HepG2 (cell line): ENCODE measurements around the gene PDILT. TPM values are rescaled to one million over a fixed set of nuclear protein-coding genes. Genes with fewer than 3 reads are reported as not detected.

Experiments used
- ATF7-NPFF ChIP-seq: sonication (generic); formaldehyde crosslinking; IDR thresholded peaks from 2 replicates; pipeline ENCODE4 v1.8.1; 2023; ENCODE audit warnings: mild to moderate bottlenecking, low read depth, missing genetic modification reagents, moderate library complexity
- EZH2 ChIP-seq: conservative IDR thresholded peaks from 2 replicates; pipeline ENCODE4 v1.6.1; 2012; ENCODE audit warnings: mild to moderate bottlenecking, low read depth, low read length, moderate library complexity
- FOXA3 ChIP-seq: IDR thresholded peaks from 2 replicates; pipeline ENCODE4 v1.6.1; 2016; ENCODE audit warnings: missing genetic modification reagents, missing compliant biosample characterization
- FOXJ3 ChIP-seq: sonication (generic); formaldehyde crosslinking; IDR thresholded peaks from 2 replicates; pipeline ENCODE4 v1.4.0; 2020; ENCODE audit warnings: missing genetic modification reagents, mild to moderate bottlenecking, borderline replicate concordance
- KDM3A ChIP-seq: IDR thresholded peaks from 2 replicates; pipeline ENCODE4 v1.6.1; 2018; ENCODE audit warnings: low read depth, missing compliant biosample characterization
- MTA3 ChIP-seq: sonication (generic); formaldehyde crosslinking; IDR thresholded peaks from 2 replicates; pipeline ENCODE4 v1.4.0; 2020; ENCODE audit warnings: missing genetic modification reagents
- PHF21A ChIP-seq: sonication (generic); formaldehyde crosslinking; IDR thresholded peaks from 2 replicates; pipeline ENCODE4 v1.5.0; 2020; ENCODE audit warnings: mild to moderate bottlenecking, missing genetic modification reagents
- RBAK ChIP-seq: sonication (generic); formaldehyde crosslinking; IDR thresholded peaks from 2 replicates; pipeline ENCODE4 v1.5.1; 2020; ENCODE audit warnings: mild to moderate bottlenecking, missing genetic modification reagents
- SALL2 ChIP-seq: sonication (generic); formaldehyde crosslinking; IDR thresholded peaks from 2 replicates; pipeline ENCODE4 v1.8.1; 2023; ENCODE audit warnings: mild to moderate bottlenecking, missing genetic modification reagents, inconsistent platforms
- ZKSCAN8 ChIP-seq: IDR thresholded peaks from 2 replicates; pipeline ENCODE4 v1.6.1; 2016; ENCODE audit warnings: borderline replicate concordance, missing genetic modification reagents, missing compliant biosample characterization
- ZNF263 ChIP-seq: sonication (generic); formaldehyde crosslinking; IDR thresholded peaks from 2 replicates; pipeline ENCODE4 v1.4.0; 2020; ENCODE audit warnings: missing genetic modification reagents
- ZNF484 ChIP-seq: sonication (generic); formaldehyde crosslinking; IDR thresholded peaks from 2 replicates; pipeline ENCODE4 v1.5.1; 2020; ENCODE audit warnings: mild to moderate bottlenecking, low read depth, missing genetic modification reagents, borderline replicate concordance
- ZNF546 ChIP-seq: sonication (generic); formaldehyde crosslinking; conservative IDR thresholded peaks from 2 replicates; pipeline ENCODE4 v1.8.1; 2023; ENCODE audit warnings: mild to moderate bottlenecking, missing genetic modification reagents
- ZNF660 ChIP-seq: sonication (generic); formaldehyde crosslinking; IDR thresholded peaks from 2 replicates; pipeline ENCODE4 v1.5.1; 2020; ENCODE audit warnings: mild to moderate bottlenecking, low read depth, missing genetic modification reagents, borderline replicate concordance
- ZNF841 ChIP-seq: sonication (generic); formaldehyde crosslinking; IDR thresholded peaks from 2 replicates; pipeline ENCODE4 v1.8.1; 2023; ENCODE audit warnings: missing genetic modification reagents, borderline replicate concordance
- ZSCAN12 ChIP-seq: sonication (generic); formaldehyde crosslinking; IDR thresholded peaks from 2 replicates; pipeline ENCODE4 v1.9.0; 2021; ENCODE audit warnings: mild to moderate bottlenecking, missing genetic modification reagents
- polyA plus RNA-seq, 8 experiments: library from polyadenylated mRNA; depleted of rRNA in 3 of 8; stranded (reverse) in 7 of 8; unstranded in 1 of 8; fragments of >200 nt; fragmentation: Illumina TruSeq in 4 of 8; extraction: Trizol in 4 of 8; gene quantifications; 2 replicates each; pipeline versions ENCODE4 v1.2.1 to v1.2.3, GENCODE V29; 2011 to 2016; ENCODE audit warnings: low read depth in 4 of 8, missing spikeins in 1 of 8, mixed read lengths in 1 of 8; ENCODE audit not compliant: insufficient read depth in 1 of 8
- total RNA-seq, 5 experiments: library from RNA; depleted of rRNA; stranded (reverse); fragments of >200 nt; fragmentation: Illumina TruSeq; extraction: Trizol; gene quantifications; 2 replicates each; pipeline ENCODE4 v1.2.3, GENCODE V29; 2016; ENCODE audit warnings: low read depth in 1 of 5
- TF ChIP-seq, protein P1 (sequence below): IDR thresholded peaks from 2 replicates; pipeline ENCODE4 v1.6.1; 2018; ENCODE audit warnings: missing genetic modification reagents
- TF ChIP-seq, protein P2 (sequence below): sonication (generic); formaldehyde crosslinking; IDR thresholded peaks from 2 replicates; pipeline ENCODE4 v1.4.0; 2020; ENCODE audit warnings: missing genetic modification reagents
- TF ChIP-seq, protein P3 (sequence below): sonication (generic); formaldehyde crosslinking; IDR thresholded peaks from 2 replicates; pipeline ENCODE4 v1.5.0; 2020; ENCODE audit warnings: mild to moderate bottlenecking, missing genetic modification reagents
- TF ChIP-seq, protein P4 (sequence below): sonication (generic); formaldehyde crosslinking; IDR thresholded peaks from 2 replicates; pipeline ENCODE4 v1.4.0; 2020; ENCODE audit warnings: missing genetic modification reagents
- TF ChIP-seq, protein P5 (sequence below): sonication (generic); formaldehyde crosslinking; conservative IDR thresholded peaks from 2 replicates; pipeline ENCODE4 v1.4.0; 2020; ENCODE audit warnings: missing genetic modification reagents
- TF ChIP-seq, protein P6 (sequence below): IDR thresholded peaks from 2 replicates; pipeline ENCODE4 v1.6.1; 2016; ENCODE audit warnings: missing genetic modification reagents, missing compliant biosample characterization
- TF ChIP-seq, protein P7 (sequence below): IDR thresholded peaks from 2 replicates; pipeline ENCODE4 v1.6.1; 2016; ENCODE audit warnings: mild to moderate bottlenecking, missing biosample characterization, missing genetic modification reagents

The PDILT gene
- total and polyA plus RNA-seq, 2 of the 13 experiments (the other 11 are each of a cell fraction or from before 2014, with no cell fraction given), result not detected

DNA sequence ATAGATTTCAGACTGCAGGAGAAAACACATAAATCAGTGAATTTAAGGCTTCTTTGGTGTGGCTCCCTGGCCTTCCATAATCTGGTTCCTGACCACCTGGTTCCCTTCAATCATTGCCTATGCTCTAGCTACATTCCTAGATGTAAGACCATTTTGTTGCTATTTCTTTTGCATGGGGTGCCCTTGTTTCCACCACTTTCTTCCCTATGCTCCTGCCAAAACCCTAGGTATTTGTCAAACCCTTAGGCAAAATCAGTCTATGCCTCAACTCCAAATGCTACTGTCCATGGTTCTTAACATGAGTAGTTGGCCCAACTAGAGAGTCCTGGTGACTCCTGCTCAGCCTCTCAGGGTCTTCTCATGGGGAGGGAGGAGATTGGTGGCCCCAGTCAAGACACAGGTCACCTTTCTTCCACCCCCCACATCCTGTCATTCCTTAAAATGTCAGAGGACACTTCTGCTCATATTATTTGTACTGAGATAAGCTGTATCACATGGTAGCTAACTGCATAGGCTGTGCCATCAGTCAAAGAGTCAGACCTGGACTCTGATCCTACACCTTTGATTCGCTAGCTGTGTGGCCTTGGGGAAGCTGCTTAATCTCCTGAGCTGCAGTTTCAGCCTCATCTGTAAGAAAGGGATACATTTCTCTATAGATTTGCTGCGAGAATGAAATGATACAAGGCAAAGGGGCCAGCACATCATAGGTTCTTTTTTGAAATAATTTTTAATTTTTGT, 19.8 kb upstream of the PDILT start (continued):
- TF ChIP-seq, protein P1, sequence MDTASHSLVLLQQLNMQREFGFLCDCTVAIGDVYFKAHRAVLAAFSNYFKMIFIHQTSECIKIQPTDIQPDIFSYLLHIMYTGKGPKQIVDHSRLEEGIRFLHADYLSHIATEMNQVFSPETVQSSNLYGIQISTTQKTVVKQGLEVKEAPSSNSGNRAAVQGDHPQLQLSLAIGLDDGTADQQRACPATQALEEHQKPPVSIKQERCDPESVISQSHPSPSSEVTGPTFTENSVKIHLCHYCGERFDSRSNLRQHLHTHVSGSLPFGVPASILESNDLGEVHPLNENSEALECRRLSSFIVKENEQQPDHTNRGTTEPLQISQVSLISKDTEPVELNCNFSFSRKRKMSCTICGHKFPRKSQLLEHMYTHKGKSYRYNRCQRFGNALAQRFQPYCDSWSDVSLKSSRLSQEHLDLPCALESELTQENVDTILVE (CRISPR knock-in tag), result peak; percentile 89
- TF ChIP-seq, protein P2, sequence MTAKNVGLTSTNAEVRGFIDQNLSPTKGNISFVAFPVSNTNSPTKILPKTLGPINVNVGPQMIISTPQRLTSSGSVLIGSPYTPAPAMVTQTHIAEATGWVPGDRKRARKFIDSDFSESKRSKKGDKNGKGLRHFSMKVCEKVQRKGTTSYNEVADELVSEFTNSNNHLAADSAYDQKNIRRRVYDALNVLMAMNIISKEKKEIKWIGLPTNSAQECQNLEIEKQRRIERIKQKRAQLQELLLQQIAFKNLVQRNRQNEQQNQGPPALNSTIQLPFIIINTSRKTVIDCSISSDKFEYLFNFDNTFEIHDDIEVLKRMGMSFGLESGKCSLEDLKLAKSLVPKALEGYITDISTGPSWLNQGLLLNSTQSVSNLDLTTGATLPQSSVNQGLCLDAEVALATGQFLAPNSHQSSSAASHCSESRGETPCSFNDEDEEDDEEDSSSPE (CRISPR knock-in tag), result 0 out of 2 replicates have a peak, but pooled peaks have one; percentile 34
- TF ChIP-seq, protein P3, sequence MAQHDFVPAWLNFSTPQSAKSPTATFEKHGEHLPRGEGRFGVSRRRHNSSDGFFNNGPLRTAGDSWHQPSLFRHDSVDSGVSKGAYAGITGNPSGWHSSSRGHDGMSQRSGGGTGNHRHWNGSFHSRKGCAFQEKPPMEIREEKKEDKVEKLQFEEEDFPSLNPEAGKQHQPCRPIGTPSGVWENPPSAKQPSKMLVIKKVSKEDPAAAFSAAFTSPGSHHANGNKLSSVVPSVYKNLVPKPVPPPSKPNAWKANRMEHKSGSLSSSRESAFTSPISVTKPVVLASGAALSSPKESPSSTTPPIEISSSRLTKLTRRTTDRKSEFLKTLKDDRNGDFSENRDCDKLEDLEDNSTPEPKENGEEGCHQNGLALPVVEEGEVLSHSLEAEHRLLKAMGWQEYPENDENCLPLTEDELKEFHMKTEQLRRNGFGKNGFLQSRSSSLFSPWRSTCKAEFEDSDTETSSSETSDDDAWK, result no peak
- no peak for TF ChIP-seq EZH2
- TF ChIP-seq, protein P4, sequence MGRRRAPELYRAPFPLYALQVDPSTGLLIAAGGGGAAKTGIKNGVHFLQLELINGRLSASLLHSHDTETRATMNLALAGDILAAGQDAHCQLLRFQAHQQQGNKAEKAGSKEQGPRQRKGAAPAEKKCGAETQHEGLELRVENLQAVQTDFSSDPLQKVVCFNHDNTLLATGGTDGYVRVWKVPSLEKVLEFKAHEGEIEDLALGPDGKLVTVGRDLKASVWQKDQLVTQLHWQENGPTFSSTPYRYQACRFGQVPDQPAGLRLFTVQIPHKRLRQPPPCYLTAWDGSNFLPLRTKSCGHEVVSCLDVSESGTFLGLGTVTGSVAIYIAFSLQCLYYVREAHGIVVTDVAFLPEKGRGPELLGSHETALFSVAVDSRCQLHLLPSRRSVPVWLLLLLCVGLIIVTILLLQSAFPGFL, result no peak
- TF ChIP-seq ZNF484 (CRISPR knock-in tag), result no peak
- TF ChIP-seq, protein P5, sequence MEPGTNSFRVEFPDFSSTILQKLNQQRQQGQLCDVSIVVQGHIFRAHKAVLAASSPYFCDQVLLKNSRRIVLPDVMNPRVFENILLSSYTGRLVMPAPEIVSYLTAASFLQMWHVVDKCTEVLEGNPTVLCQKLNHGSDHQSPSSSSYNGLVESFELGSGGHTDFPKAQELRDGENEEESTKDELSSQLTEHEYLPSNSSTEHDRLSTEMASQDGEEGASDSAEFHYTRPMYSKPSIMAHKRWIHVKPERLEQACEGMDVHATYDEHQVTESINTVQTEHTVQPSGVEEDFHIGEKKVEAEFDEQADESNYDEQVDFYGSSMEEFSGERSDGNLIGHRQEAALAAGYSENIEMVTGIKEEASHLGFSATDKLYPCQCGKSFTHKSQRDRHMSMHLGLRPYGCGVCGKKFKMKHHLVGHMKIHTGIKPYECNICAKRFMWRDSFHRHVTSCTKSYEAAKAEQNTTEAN (CRISPR knock-in tag), result no peak; the same call in 1 of the 2 replicates
- TF ChIP-seq, protein P6, sequence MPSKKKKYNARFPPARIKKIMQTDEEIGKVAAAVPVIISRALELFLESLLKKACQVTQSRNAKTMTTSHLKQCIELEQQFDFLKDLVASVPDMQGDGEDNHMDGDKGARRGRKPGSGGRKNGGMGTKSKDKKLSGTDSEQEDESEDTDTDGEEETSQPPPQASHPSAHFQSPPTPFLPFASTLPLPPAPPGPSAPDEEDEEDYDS (CRISPR knock-in tag), result peak; percentile 70
- 0 out of 2 replicates have a peak, but pooled peaks have one; percentile 20 for TF ChIP-seq ZNF263 (CRISPR knock-in tag)
- no peak for TF ChIP-seq MTA3 (CRISPR knock-in tag)
- peak; percentile 81; the same call in 1 of the 2 replicates for TF ChIP-seq PHF21A (CRISPR knock-in tag)
- TF ChIP-seq ZNF660 (CRISPR knock-in tag), result no peak
- TF ChIP-seq RBAK (CRISPR knock-in tag), result 0 out of 2 replicates have a peak, but pooled peaks have one; percentile 46
- TF ChIP-seq FOXA3 (CRISPR knock-in tag), result peak; percentile 82
- TF ChIP-seq, protein P7, sequence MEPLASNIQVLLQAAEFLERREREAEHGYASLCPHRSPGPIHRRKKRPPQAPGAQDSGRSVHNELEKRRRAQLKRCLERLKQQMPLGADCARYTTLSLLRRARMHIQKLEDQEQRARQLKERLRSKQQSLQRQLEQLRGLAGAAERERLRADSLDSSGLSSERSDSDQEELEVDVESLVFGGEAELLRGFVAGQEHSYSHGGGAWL (CRISPR knock-in tag), result no peak
- TF ChIP-seq KDM3A, result no peak
- TF ChIP-seq ZSCAN12 (CRISPR knock-in tag), result no peak
- 0 out of 2 replicates have a peak, but pooled peaks have one; percentile 33 for TF ChIP-seq ZNF546 (CRISPR knock-in tag)
- no peak; the same call in 1 of the 2 replicates for TF ChIP-seq FOXJ3
- TF ChIP-seq ATF7-NPFF (CRISPR knock-in tag), result no peak
- no peak; the same call in 1 of the 2 replicates for TF ChIP-seq ZNF841 (CRISPR knock-in tag)
- TF ChIP-seq ZKSCAN8 (CRISPR knock-in tag), result 0 out of 2 replicates have a peak, but pooled peaks have one; percentile 44
- TF ChIP-seq SALL2 (CRISPR knock-in tag), result no peak
